A673 (cell line): Measurements from ENCODE around the gene GPRC5D.

ENCODE experiments used
- EZH2 ChIP-seq: fragments of 200-600 bp; sonication (generic); IDR thresholded peaks from 2 replicates; pipeline ENCODE4 v1.6.1; 2017; ENCODE audit warnings: borderline replicate concordance, low read depth, mild to moderate bottlenecking, mixed read lengths, antibody characterized with exemption, low read length; ENCODE audit not compliant: poor library complexity, severe bottlenecking
- TF ChIP-seq, protein P1 (sequence below): fragments of 300-800, 200-600 bp; sonication (generic); conservative IDR thresholded peaks from 2 replicates; pipeline ENCODE4 v1.5.1; 2017; ENCODE audit warnings: low read depth, mild to moderate bottlenecking, antibody characterized with exemption, low read length, moderate library complexity, mixed read lengths

DNA sequence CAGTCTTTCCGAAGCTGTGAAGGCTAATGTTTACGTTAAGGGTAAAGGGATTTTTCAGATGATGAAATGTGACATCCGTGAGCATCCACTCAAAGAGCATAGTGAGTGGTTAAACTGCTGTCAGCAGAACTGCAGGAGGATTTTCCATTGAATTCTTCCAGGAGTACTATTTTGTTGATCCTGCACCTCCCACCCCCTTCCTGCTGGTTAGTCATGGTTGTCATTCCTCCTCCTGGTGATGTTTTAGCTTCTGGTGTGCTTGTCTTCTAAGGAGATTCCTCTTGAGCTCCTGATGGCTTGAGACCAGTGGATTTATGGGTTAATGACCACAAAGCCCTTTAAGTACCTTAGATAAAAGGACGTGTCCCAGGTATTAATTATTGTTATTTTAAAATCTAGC is 2.4 kb upstream of the GPRC5D start:
- TF ChIP-seq, protein P1, sequence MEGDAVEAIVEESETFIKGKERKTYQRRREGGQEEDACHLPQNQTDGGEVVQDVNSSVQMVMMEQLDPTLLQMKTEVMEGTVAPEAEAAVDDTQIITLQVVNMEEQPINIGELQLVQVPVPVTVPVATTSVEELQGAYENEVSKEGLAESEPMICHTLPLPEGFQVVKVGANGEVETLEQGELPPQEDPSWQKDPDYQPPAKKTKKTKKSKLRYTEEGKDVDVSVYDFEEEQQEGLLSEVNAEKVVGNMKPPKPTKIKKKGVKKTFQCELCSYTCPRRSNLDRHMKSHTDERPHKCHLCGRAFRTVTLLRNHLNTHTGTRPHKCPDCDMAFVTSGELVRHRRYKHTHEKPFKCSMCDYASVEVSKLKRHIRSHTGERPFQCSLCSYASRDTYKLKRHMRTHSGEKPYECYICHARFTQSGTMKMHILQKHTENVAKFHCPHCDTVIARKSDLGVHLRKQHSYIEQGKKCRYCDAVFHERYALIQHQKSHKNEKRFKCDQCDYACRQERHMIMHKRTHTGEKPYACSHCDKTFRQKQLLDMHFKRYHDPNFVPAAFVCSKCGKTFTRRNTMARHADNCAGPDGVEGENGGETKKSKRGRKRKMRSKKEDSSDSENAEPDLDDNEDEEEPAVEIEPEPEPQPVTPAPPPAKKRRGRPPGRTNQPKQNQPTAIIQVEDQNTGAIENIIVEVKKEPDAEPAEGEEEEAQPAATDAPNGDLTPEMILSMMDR = no peak
- TF ChIP-seq EZH2 = no peak
